Pancreas (tissue), 10 donors: ENCODE measurements around the gene PPP1R16B. TPM values are rescaled to one million over a fixed set of nuclear protein-coding genes. Genes with fewer than 3 reads are reported as not detected.

Source experiments
- ATAC-seq, 4 donors: fragments of 200-7000 bp; cut with Tn5 transposase; one replicate each; pipeline versions ENCODE4 v1.8.0 to v1.9.1; 2020; ENCODE audit warnings: mild to moderate bottlenecking in 4 of 4, moderate library complexity in 4 of 4
- DNase-seq, 6 donors: peaks; one replicate each; pipeline ENCODE4 v3.0.0-alpha.2; 2020
- FAIRE-seq: peaks from 2 replicates; lab custom pipeline; 2012; peaks lifted over from hg19 to GRCh38; lab: Jason Lieb, UNC
- H3K27ac ChIP-seq, 4 donors: fragments of 200-600 bp; sonication (generic); 1 replicate in 3 of 4; 2 replicates in 1 of 4; pipeline versions ENCODE4 v1.5.0 to v1.8.0; 2020
- H3K27me3 ChIP-seq, 4 donors: fragments of 200-600 bp; one replicate each; pipeline ENCODE4 v1.8.0; 2021
- H3K36me3 ChIP-seq, 3 donors: fragments of 200-600 bp; sonication (generic) in 1 of 3; one replicate each; pipeline versions ENCODE4 v1.5.0 to v1.8.0; 2020 to 2021
- H3K4me1 ChIP-seq, 3 donors: fragments of 200-600 bp; one replicate each; pipeline ENCODE4 v1.8.0; 2021
- H3K4me3 ChIP-seq, 4 donors: fragments of 200-600 bp; sonication (generic) in 2 of 4; one replicate each; pipeline versions ENCODE4 v1.5.0 to v1.8.0; 2020 to 2021
- H3K9me3 ChIP-seq, 4 donors: fragments of 200-600 bp; one replicate each; pipeline ENCODE4 v1.8.0; 2021
- WGBS, 2 donors: extraction: QIAGEN DNeasy Blood & Tissue Kit; methylation state at CpG; one replicate each; pipeline ENCODE4 v1.1.7; 2013; 5-methylcytosine and 5-hydroxymethylcytosine counted together
- intact Hi-C, 3 donors: fragments of 100-400 bp; cut with DNase I; formaldehyde crosslinking; loops; one replicate each; pipeline versions ENCODE4 v1.11.1 to v1.14.2; 2022
- polyA plus RNA-seq, 2 donors: library from polyadenylated mRNA; stranded (reverse); fragments of 200-250 nt; gene quantifications; one replicate each; pipeline ENCODE4 v1.2.3, GENCODE V29; 2013
- total RNA-seq, 6 donors: library from RNA; stranded (reverse); fragmentation: NEBNext Ultra II Directional in 4 of 6; extraction: Animal tissue kit (Norgen Biotek cat#: 25700) in 4 of 6; gene quantifications; one replicate each; pipeline versions ENCODE4 v1.2.1 to v1.2.4, GENCODE V29; 2021 to 2023
- TF ChIP-seq, protein P1 (sequence below), 4 donors: fragments of 200-600 bp; sonication (generic) in 3 of 4; IDR thresholded peaks; one replicate each; pipeline versions ENCODE4 v1.5.0 to v1.8.0; 2021; ENCODE audit warnings: antibody characterized with exemption in 4 of 4
- donor health status: healthy with polysubstance abuse.
- donor health status: DM: no; HTN: no; CAD: no; lungs with moderate emphysema.
- donor health status: DM: no; HTN: no; CAD: no.
- donor health status: control.
- donor health status: control.
- donor health status: Bipolar disorder and iron deficiency.
- donor health status: DM: yes; HTN: yes; CAD: no.
- donor health status: DM: no; HTN: no; CAD: no.
- donor health status: DM: no; HTN: no; CAD: no.
- donor health status: DM: yes; HTN: yes; CAD: no.

Gene PPP1R16B
- total and polyA plus RNA-seq, 8 donors = 1.0 to 2.7 (median 1.3) TPM

DNA sequence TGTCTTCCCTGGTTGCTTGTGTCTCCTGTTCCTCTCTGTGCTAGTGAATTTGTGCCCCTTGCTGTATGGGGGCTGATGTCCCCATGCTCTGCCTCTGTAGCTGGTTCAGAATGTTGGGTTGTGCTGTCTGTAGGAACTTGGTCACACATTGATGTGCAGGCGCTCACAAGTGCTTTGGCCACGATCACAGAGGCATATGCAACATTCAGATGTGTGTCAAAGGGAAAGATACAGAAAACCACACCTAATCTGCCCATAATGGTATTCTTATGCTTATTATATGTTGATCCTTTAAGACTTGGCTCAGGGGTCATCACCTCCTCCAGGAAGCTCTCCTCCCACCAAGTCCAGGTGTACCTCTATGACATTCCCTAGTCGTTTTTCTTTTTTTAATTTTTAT is 139.5 kb downstream of the PPP1R16B start:
- H3K4me3 ChIP-seq = no peak overlapping the region
- intact Hi-C loops = no loop called here
- TF ChIP-seq, protein P1, sequence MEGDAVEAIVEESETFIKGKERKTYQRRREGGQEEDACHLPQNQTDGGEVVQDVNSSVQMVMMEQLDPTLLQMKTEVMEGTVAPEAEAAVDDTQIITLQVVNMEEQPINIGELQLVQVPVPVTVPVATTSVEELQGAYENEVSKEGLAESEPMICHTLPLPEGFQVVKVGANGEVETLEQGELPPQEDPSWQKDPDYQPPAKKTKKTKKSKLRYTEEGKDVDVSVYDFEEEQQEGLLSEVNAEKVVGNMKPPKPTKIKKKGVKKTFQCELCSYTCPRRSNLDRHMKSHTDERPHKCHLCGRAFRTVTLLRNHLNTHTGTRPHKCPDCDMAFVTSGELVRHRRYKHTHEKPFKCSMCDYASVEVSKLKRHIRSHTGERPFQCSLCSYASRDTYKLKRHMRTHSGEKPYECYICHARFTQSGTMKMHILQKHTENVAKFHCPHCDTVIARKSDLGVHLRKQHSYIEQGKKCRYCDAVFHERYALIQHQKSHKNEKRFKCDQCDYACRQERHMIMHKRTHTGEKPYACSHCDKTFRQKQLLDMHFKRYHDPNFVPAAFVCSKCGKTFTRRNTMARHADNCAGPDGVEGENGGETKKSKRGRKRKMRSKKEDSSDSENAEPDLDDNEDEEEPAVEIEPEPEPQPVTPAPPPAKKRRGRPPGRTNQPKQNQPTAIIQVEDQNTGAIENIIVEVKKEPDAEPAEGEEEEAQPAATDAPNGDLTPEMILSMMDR (IDR thresholded peaks at IDR 0.05) = no peak
- DNase-seq (no peak), ATAC-seq (no peak), FAIRE-seq (no peak)
- H3K9me3 ChIP-seq = no peaks in the 10 kb centered on the region
- no peak overlapping the region for H3K27ac ChIP-seq
- no peaks in the 10 kb centered on the region for H3K4me1 ChIP-seq
- H3K36me3 ChIP-seq = no peaks in the 10 kb centered on the region
- 69 to 81% methylated on average over 3 of the region's 3 CpGs for WGBS, 2 donors
- no peaks in the 10 kb centered on the region for H3K27me3 ChIP-seq

DNA sequence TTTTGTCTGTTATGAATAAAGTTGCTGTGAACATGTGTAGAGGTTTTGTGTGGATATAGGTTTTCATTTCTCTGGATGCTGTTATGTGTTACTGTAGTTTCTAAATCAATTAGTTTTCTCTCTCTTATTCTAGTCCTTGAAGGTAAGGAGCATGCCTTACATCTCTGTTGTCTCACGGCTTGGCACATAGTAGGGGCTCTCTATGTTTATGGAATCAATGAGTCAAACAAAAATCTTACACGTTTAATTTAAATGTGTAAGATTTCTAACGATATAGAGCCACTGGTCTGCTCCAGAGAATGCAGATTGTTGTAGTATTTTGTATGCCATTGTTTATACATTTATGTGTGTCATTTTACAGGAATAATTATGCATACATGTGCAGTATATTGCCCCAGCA is 141.3 kb downstream of the PPP1R16B start:
- no peaks in the 10 kb centered on the region for H3K9me3 ChIP-seq
- TF ChIP-seq, protein P1 (IDR thresholded peaks at IDR 0.05) = no peak
- no peaks in the 10 kb centered on the region for H3K36me3 ChIP-seq
- FAIRE-seq (no peak), DNase-seq (no peak), ATAC-seq (no peak)
- H3K4me3 ChIP-seq = no peak overlapping the region
- intact Hi-C loops = no loop called here
- H3K27ac ChIP-seq = no peak overlapping the region
- 79 to 88% methylated on average over 3 of the region's 3 CpGs for WGBS, 2 donors
- H3K27me3 ChIP-seq = no peaks in the 10 kb centered on the region
- H3K4me1 ChIP-seq = no peaks in the 10 kb centered on the region

DNA sequence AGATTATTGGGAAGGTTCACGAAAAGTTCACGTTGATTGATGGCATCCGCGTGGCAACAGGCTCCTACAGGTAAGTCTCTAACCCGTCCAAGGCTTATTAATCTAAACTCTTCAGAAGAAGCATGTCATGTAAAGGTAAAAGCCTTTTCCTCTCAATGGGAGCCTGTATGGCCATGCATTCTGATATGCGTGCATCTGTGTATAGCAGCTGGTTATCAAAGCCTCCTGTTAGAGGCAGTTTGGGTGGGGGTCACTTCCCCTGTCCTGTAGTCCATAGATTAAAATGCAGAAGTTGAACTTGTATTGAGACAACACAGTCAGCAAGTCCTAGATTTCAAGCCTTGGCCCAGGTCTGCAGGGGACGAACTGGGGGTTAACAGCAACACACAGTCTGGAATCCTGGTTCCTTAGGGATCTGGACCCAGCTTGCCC is 142.4 kb downstream of the PPP1R16B start:
- no peak for FAIRE-seq

DNA sequence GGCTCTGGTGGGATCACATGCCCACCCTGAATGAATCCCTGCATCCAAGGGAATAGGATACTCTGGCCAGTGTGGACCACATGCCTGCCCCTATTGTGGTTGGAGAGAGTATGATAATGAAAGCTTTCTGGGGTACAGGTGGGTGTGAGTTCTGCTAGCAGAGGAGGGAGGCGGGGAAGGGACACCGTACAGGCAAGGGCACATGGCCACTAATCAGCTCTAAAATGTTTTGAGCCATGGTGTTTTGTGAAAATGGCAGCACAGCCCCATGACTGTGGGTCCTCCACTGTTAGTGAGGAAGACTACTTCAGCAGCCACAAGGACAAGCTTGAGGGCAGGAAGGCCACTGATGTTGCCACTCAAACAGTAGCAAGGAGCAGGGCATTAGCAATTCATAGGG is 144.8 kb downstream of the PPP1R16B start:
- Histone ChIP-seq H3K4me1 (no peaks in the 10 kb centered on the region), H3K4me3 (no peak overlapping the region), H3K27ac (no peak overlapping the region), H3K9me3 (no peaks in the 10 kb centered on the region), H3K27me3 (no peaks in the 10 kb centered on the region), H3K36me3 (no peaks in the 10 kb centered on the region)
- FAIRE-seq (no peak), ATAC-seq (no peak), DNase-seq (no peak)
- TF ChIP-seq, protein P1 (IDR thresholded peaks at IDR 0.05) = no peak
- intact Hi-C loops = loop anchor here in 1 of 3 donors (5.0 kb wide), 1 partner anchor 183 kb away; no protein-coding TSS in a partner anchor
- 96 to 100% methylated on average over 2 of the region's 2 CpGs for WGBS, 2 donors

More for the DNA sequence above, 142.4 kb downstream of the PPP1R16B start:
- WGBS, 2 donors = 55 to 61% methylated on average over 7 of the region's 7 CpGs
- Histone ChIP-seq H3K27ac (no peak overlapping the region), H3K4me1 (no peaks in the 10 kb centered on the region), H3K36me3 (no peaks in the 10 kb centered on the region), H3K9me3 (no peaks in the 10 kb centered on the region), H3K27me3 (no peaks in the 10 kb centered on the region), H3K4me3 (no peak overlapping the region)
- DNase-seq (no peak), ATAC-seq (no peak)
- TF ChIP-seq, protein P1 (IDR thresholded peaks at IDR 0.05) = no peak
- intact Hi-C loops = no loop called here

DNA sequence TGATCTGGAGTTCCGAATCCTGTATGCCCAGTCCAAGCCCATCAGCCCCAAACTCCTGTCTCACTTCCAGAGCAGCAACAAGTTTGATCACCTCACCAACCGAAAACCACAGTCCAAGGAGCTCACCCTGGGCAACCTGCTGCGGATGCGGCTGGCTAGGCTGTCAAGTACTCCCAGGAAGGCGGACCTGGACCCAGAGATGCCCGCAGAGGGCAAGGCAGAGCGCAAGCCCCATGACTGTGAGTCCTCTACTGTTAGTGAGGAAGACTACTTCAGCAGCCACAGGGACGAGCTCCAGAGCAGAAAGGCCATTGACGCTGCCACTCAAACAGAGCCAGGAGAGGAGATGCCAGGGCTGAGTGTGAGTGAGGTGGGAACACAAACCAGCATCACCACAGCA is 146.1 kb downstream of the PPP1R16B start:
- intact Hi-C loops = loop anchor here in 1 of 3 donors (5.0 kb wide), 1 partner anchor 184 kb away; no protein-coding TSS in a partner anchor
- no peak for ATAC-seq
- Histone ChIP-seq H3K4me1 (no peaks in the 10 kb centered on the region), H3K36me3 (no peaks in the 10 kb centered on the region), H3K27ac (no peak overlapping the region), H3K4me3 (no peak overlapping the region), H3K27me3 (no peaks in the 10 kb centered on the region), H3K9me3 (no peaks in the 10 kb centered on the region)
- no peak for FAIRE-seq
- TF ChIP-seq, protein P1 (IDR thresholded peaks at IDR 0.05) = no peak
- DNase-seq = no peak
- WGBS, 2 donors = 95 to 96% methylated on average over 9 of the region's 9 CpGs
